HepG2 (cell line): ENCODE results near the gene NFIL3. TPM values are rescaled to one million over a fixed set of nuclear protein-coding genes. Genes with fewer than 3 reads are reported as not detected.

Experiments
- AGO1 ChIP-seq: fragments of 200-400 bp; formaldehyde crosslinking; IDR thresholded peaks from 2 replicates; pipeline ENCODE4 v1.6.1; 2017; ENCODE audit warnings: mild to moderate bottlenecking, low read depth, low read length, moderate library complexity; ENCODE audit not compliant: poor library complexity, severe bottlenecking
- ARID4A ChIP-seq: sonication (generic); formaldehyde crosslinking; IDR thresholded peaks from 2 replicates; pipeline ENCODE4 v1.5.0; 2020; ENCODE audit warnings: mild to moderate bottlenecking, missing genetic modification reagents, borderline replicate concordance
- CENPBD1 ChIP-seq: sonication (generic); formaldehyde crosslinking; IDR thresholded peaks from 2 replicates; pipeline ENCODE4 v1.8.0; 2022; ENCODE audit warnings: missing genetic modification reagents, low read depth, mild to moderate bottlenecking, borderline replicate concordance
- ELF1 ChIP-seq: sonication (generic); formaldehyde crosslinking; IDR thresholded peaks from 2 replicates; pipeline ENCODE4 v1.4.0; 2020; ENCODE audit warnings: missing genetic modification reagents
- HDAC1 ChIP-seq: sonication (generic); formaldehyde crosslinking; IDR thresholded peaks from 2 replicates; pipeline ENCODE4 v1.5.1; 2020; ENCODE audit warnings: mild to moderate bottlenecking, missing genetic modification reagents
- IRF2 ChIP-seq: IDR thresholded peaks from 2 replicates; pipeline ENCODE4 v1.6.1; 2018; ENCODE audit warnings: missing genetic modification reagents, missing compliant biosample characterization
- JUND ChIP-seq: sonication (generic); formaldehyde crosslinking; IDR thresholded peaks from 2 replicates; pipeline ENCODE4 v1.8.0; 2022; ENCODE audit warnings: mild to moderate bottlenecking, missing genetic modification reagents
- MXD1 ChIP-seq: sonication (generic); formaldehyde crosslinking; IDR thresholded peaks from 2 replicates; pipeline ENCODE4 v1.4.0; 2020; ENCODE audit warnings: mild to moderate bottlenecking, missing genetic modification reagents
- NCOR1 ChIP-seq: fragments of 200-600 bp; sonication (generic); IDR thresholded peaks from 2 replicates; pipeline ENCODE4 v1.7.0; 2017; ENCODE audit warnings: antibody characterized with exemption, low read length, borderline replicate concordance
- POLR2AphosphoS5 ChIP-seq: IDR thresholded peaks from 2 replicates; pipeline ENCODE4 v1.6.1; 2012; ENCODE audit warnings: low read depth, low read length
- SMC3 ChIP-seq: IDR thresholded peaks from 2 replicates; pipeline ENCODE4 v1.6.1; 2011; ENCODE audit warnings: low read length, improper control_type of control experiment
- SRSF4 ChIP-seq: fragments of 200-400 bp; formaldehyde crosslinking; IDR thresholded peaks from one replicate; pipeline ENCODE4 v1.6.1; 2018; ENCODE audit warnings: mild to moderate bottlenecking, low read depth, low read length, moderate library complexity; ENCODE audit not compliant: poor library complexity, severe bottlenecking
- THAP11 ChIP-seq: IDR thresholded peaks from 2 replicates; pipeline ENCODE4 v1.6.1; 2016; ENCODE audit warnings: missing biosample characterization, missing genetic modification reagents
- ZBED4 ChIP-seq: sonication (generic); formaldehyde crosslinking; IDR thresholded peaks from 2 replicates; pipeline ENCODE4 v1.4.0; 2020; ENCODE audit warnings: missing genetic modification reagents, borderline replicate concordance
- ZNF317 ChIP-seq: sonication (generic); formaldehyde crosslinking; IDR thresholded peaks from 2 replicates; pipeline ENCODE4 v1.5.0; 2020; ENCODE audit warnings: mild to moderate bottlenecking, missing genetic modification reagents
- ZNF503 ChIP-seq: sonication (generic); formaldehyde crosslinking; IDR thresholded peaks from 2 replicates; pipeline ENCODE4 v1.4.0; 2020; ENCODE audit warnings: missing genetic modification reagents
- ZNF557 ChIP-seq: sonication (generic); formaldehyde crosslinking; IDR thresholded peaks from 2 replicates; pipeline ENCODE4 v1.4.0; 2020; ENCODE audit warnings: missing genetic modification reagents
- polyA plus RNA-seq, 8 experiments: library from polyadenylated mRNA; depleted of rRNA in 3 of 8; stranded (reverse) in 7 of 8; unstranded in 1 of 8; fragments of >200 nt; fragmentation: Illumina TruSeq in 4 of 8; extraction: Trizol in 4 of 8; gene quantifications; 2 replicates each; pipeline versions ENCODE4 v1.2.1 to v1.2.3, GENCODE V29; 2011 to 2016; ENCODE audit warnings: low read depth in 4 of 8, missing spikeins in 1 of 8, mixed read lengths in 1 of 8; ENCODE audit not compliant: insufficient read depth in 1 of 8
- total RNA-seq, 5 experiments: library from RNA; depleted of rRNA; stranded (reverse); fragments of >200 nt; fragmentation: Illumina TruSeq; extraction: Trizol; gene quantifications; 2 replicates each; pipeline ENCODE4 v1.2.3, GENCODE V29; 2016; ENCODE audit warnings: low read depth in 1 of 5

The NFIL3 gene
- total and polyA plus RNA-seq, 2 of the 13 experiments (the other 11 are each of a cell fraction or from before 2014, with no cell fraction given) = 46.6 to 54.2 TPM

GRCh38 chr9:91419222-91420191 lies 4.1 kb downstream of the NFIL3 start (continued):
- peak; percentile 74; the same call in 1 of the 2 replicates for TF ChIP-seq ARID4A
- TF ChIP-seq ZBED4 (CRISPR knock-in tag) = no peak
- TF ChIP-seq CENPBD1 (CRISPR knock-in tag) = no peak
- no peak for TF ChIP-seq AGO1
- TF ChIP-seq HDAC1 (CRISPR knock-in tag) = peak; percentile 53; the same call in 1 of the 2 replicates
- peak; percentile 60 for TF ChIP-seq IRF2
- peak; percentile 92 for TF ChIP-seq JUND (CRISPR knock-in tag)
- no peak for TF ChIP-seq ELF1
- TF ChIP-seq NCOR1 = peak; percentile 76; the same call in 1 of the 2 replicates
- TF ChIP-seq ZNF317 (CRISPR knock-in tag) = no peak
- TF ChIP-seq POLR2AphosphoS5 = peak; percentile 56
- no peak for TF ChIP-seq SRSF4
- TF ChIP-seq ZNF503 (CRISPR knock-in tag) = peak; percentile 73
- peak; percentile 67 for TF ChIP-seq THAP11 (CRISPR knock-in tag)
- TF ChIP-seq SMC3 = peak; percentile 60; the same call in 1 of the 2 replicates
- TF ChIP-seq ZNF557 = no peak
- TF ChIP-seq MXD1 = no peak
